Measurements from ENCODE around the gene SENP8. TPM values are rescaled to one million over a fixed set of nuclear protein-coding genes. Genes with fewer than 3 reads are reported as not detected.
A peak's percentile ranks its signal among the peaks of the same experiment; 100 is the strongest.

The SENP8 gene
- total and polyA plus RNA-seq, 2 of the 4 experiments (the other 2 are of a cell fraction): 1.6 to 2.9 TPM

GRCh38 chr15:72156928-72157327 is 38.7 kb downstream of the SENP8 start:
- no peak overlapping the region for H3K27ac ChIP-seq (ENCODE audit: insufficient read depth, low read length)
- intact Hi-C loops (cut with micrococcal nuclease) (loop anchor here (1.0 to 10.0 kb wide), 5 partner anchors 312 to 708 kb away; no protein-coding TSS in a partner anchor), in situ Hi-C loops (cut with MboI; ENCODE audit: low sequenced_read_pairs) (loop anchor here (5.0 to 10.0 kb wide), 2 partner anchors 410 to 702 kb away; no protein-coding TSS in a partner anchor), dilution Hi-C loops (cut with HindIII; ENCODE audit: low sequenced_read_pairs, unreplicated experiment) (no loop called here)
- H2AK5ac ChIP-seq (ENCODE audit: low read depth, low read length): no peak overlapping the region
- H2AFZ ChIP-seq (replicated peaks; ENCODE audit: low read length, poor library complexity): no peak overlapping the region
- H2BK15ac ChIP-seq (ENCODE audit: low read depth, low read length): no peak overlapping the region
- no peak overlapping the region for H4K91ac ChIP-seq (ENCODE audit: insufficient read depth, low read depth, low read length)
- H4K20me1 ChIP-seq (ENCODE audit: insufficient read depth, low read length): no peaks in the 10 kb centered on the region
- no peak overlapping the region for H3K23ac ChIP-seq (ENCODE audit: low read depth, low read length)
- no peak overlapping the region for H4K8ac ChIP-seq (ENCODE audit: low read depth in 2 of 2, low read length in 2 of 2)
- no peaks in the 10 kb centered on the region for H3K79me1 ChIP-seq (ENCODE audit: low read depth in 1 of 2, low read length in 2 of 2)
- TF ChIP-seq RCOR1 (IDR thresholded peaks at IDR 0.05; ENCODE audit: insufficient replicate concordance, low read length): no peak
- TF ChIP-seq CEBPB (IDR thresholded peaks at IDR 0.05; ENCODE audit: low read depth, low read length): peak; percentile 40
- H2BK5ac ChIP-seq (ENCODE audit: low read depth, low read length, poor library complexity, severe bottlenecking): no peak overlapping the region
- H3K14ac ChIP-seq (replicated peaks; ENCODE audit: low read depth, low read length): no peak overlapping the region
- H3K36me3 ChIP-seq (ENCODE audit: control insufficient read depth, insufficient read depth, low read length): no peaks in the 10 kb centered on the region
- H3K4me3 ChIP-seq (ENCODE audit: insufficient read depth, low read depth, low read length): no peak overlapping the region
- H3K9me1 ChIP-seq (ENCODE audit: insufficient read depth, low read length): no peaks in the 10 kb centered on the region
- H3K4me2 ChIP-seq (ENCODE audit: low read depth, low read length): no peak overlapping the region
- H2BK20ac ChIP-seq (ENCODE audit: low read depth, low read length): no peak overlapping the region
- ChIA-PET CTCF (interaction anchor here (0.6 to 1.5 kb wide), 4 partner anchors 21 to 427 kb away, joined by 3 to 7 read pairs (median 4); no protein-coding TSS in a partner anchor), POLR2A (ENCODE audit: unreplicated experiment) (interaction anchor here (1.0 kb wide), 1 partner anchor 19 kb away, joined by 4 read pairs; no protein-coding TSS in a partner anchor)
- no peak overlapping the region for H3K9ac ChIP-seq (ENCODE audit: low read depth, low read length)
- ATAC-seq (ENCODE audit: low read depth) (no peak), DNase-seq (no peak)
- H3K4ac ChIP-seq (ENCODE audit: low read depth, low read length): no peak overlapping the region
- no peak overlapping the region for H2AK9ac ChIP-seq (replicated peaks; ENCODE audit: low read depth, low read length, poor library complexity)
- no peak overlapping the region for H2BK120ac ChIP-seq (ENCODE audit: low read depth, low read length)
- H3K27me3 ChIP-seq (ENCODE audit: control insufficient read depth, insufficient read depth, low read length): no peaks in the 10 kb centered on the region
- no CpG with 5 or more reads among the region's 2 CpGs for WGBS, 2 experiments (ENCODE audit: extremely low coverage in 2 of 2, insufficient read length in 1 of 2)
- H3K4me1 ChIP-seq (ENCODE audit: control insufficient read depth, insufficient read depth, low read length): peaks cover 8% of the 10 kb centered on the region; the same call in 1 of the 2 replicates
- no peak overlapping the region for H4K5ac ChIP-seq (ENCODE audit: low read depth, low read length)
- no peak overlapping the region for H3K56ac ChIP-seq (ENCODE audit: extremely low read depth, insufficient read depth, low read length)
- BruUV-seq (replicated peaks): no TSS peak
- no peaks in the 10 kb centered on the region for H3K9me3 ChIP-seq (ENCODE audit: control insufficient read depth, insufficient read depth, low read length)
- H3K18ac ChIP-seq (ENCODE audit: low read depth, low read length): no peak overlapping the region

Measured in IMR-90 (cell line).